HCT116 (cell line): Measurements from ENCODE around the gene BCL11B. TPM values are rescaled to one million over a fixed set of nuclear protein-coding genes. Genes with fewer than 3 reads are reported as not detected.

Experiments
- ATAC-seq: fragments of 200-7000 bp; cut with Tn5 transposase; 2 replicates; pipeline ENCODE4 v1.9.1; 2020; ENCODE audit warnings: mild to moderate bottlenecking, moderate library complexity
- BruUV-seq: library from RNA; stranded (reverse); fragments of 400-500 nt; replicated peaks from 2 replicates; lab custom pipeline; 2021; lab: Mats Ljungman, UMichigan
- CTCF ChIA-PET: fragments of 300-600 bp; sonication (Branson Sonifier 250); formaldehyde crosslinking; loops from one replicate; lab custom pipeline; 2021; ENCODE audit warnings: antibody characterized with exemption; lab: Charles Lee
- POLR2A ChIA-PET: fragments of 300-600, 350-600 bp; sonication (Branson Sonifier 250); formaldehyde crosslinking; loops from one replicate; lab custom pipeline; 2021; ENCODE audit warnings: antibody characterized with exemption; lab: Charles Lee
- RAD21 ChIA-PET, 2 experiments: fragments of 300-600 bp; sonication (Branson Sonifier 250); formaldehyde crosslinking; loops; one replicate each; lab custom pipeline; 2023; ENCODE audit warnings: low total read pairs in 2 of 2; ENCODE audit not compliant: uncharacterized antibody in 2 of 2, unreplicated experiment in 2 of 2, low non-redundant PET in 1 of 2; lab: Charles Lee
- DNase-seq: peaks from one replicate; pipeline ENCODE4 v3.0.0-alpha.2; 2010; ENCODE audit warnings: low read depth, low spot score
- H2AFZ ChIP-seq: fragments of 200-600 bp; shearing (Covaris generic), sonication (generic); 2 replicates; pipeline ENCODE4 v1.6.1; 2017; ENCODE audit warnings: low read depth, mixed run types, mixed read lengths, antibody characterized with exemption, low read length; ENCODE audit not compliant: poor library complexity, severe bottlenecking
- H3K27ac ChIP-seq: 2 replicates; pipeline ENCODE4 v1.5.1; 2012; ENCODE audit warnings: low read depth, low read length
- H3K27me3 ChIP-seq: fragments of 200-600 bp; sonication (generic); 2 replicates; pipeline ENCODE4 v1.6.1; 2016; ENCODE audit warnings: mixed run types, low read length, mixed read lengths; ENCODE audit not compliant: insufficient read depth
- H3K36me3 ChIP-seq, 2 experiments: fragments of 200-500 bp in 1 of 2; fragments of 200-600 bp in 1 of 2; sonication (Bioruptor generic) in 1 of 2; sonication (generic) in 1 of 2; 2 replicates each; pipeline versions ENCODE4 v1.5.1 to v1.6.1; 2014 to 2016; ENCODE audit warnings: low read length in 2 of 2, inconsistent platforms in 1 of 2, mixed read lengths in 1 of 2, mixed run types in 1 of 2; ENCODE audit not compliant: insufficient read depth in 2 of 2, control insufficient read depth in 1 of 2
- H3K4me1 ChIP-seq, 2 experiments: fragments of 200-600 bp in 1 of 2; sonication (generic) in 1 of 2; 2 replicates each; pipeline versions ENCODE4 v1.5.1 to v1.6.1; 2012 to 2017; ENCODE audit warnings: low read length in 2 of 2, inconsistent platforms in 1 of 2, mild to moderate bottlenecking in 1 of 2, mixed read lengths in 1 of 2, mixed run types in 1 of 2, moderate library complexity in 1 of 2; ENCODE audit not compliant: insufficient read depth in 2 of 2, control insufficient read depth in 1 of 2
- H3K4me2 ChIP-seq: fragments of 200-600 bp; sonication (generic); 2 replicates; pipeline ENCODE4 v1.6.1; 2017; ENCODE audit warnings: mixed run types, low read length, mixed read lengths
- H3K4me3 ChIP-seq, 2 experiments: fragments of 200-600 bp in 1 of 2; sonication (generic) in 1 of 2; replicated peaks in 1 of 2; 2 replicates each; pipeline ENCODE4 v1.5.1; 2011 to 2016; ENCODE audit warnings: low read length in 2 of 2, control low read depth in 1 of 2, low read depth in 1 of 2, mild to moderate bottlenecking in 1 of 2, mixed read lengths in 1 of 2, mixed run types in 1 of 2
- H3K79me2 ChIP-seq: fragments of 200-600 bp; sonication (generic); 2 replicates; pipeline ENCODE4 v1.6.1; 2017; ENCODE audit warnings: mild to moderate bottlenecking, mixed run types, low read length, moderate library complexity, mixed read lengths; ENCODE audit not compliant: insufficient read depth
- H3K9ac ChIP-seq: fragments of 200-600 bp; sonication (generic); 2 replicates; pipeline ENCODE4 v1.6.1; 2016; ENCODE audit warnings: low read length, mixed read lengths
- H3K9me2 ChIP-seq: fragments of 200-600 bp; sonication (generic), shearing (Covaris generic); 2 replicates; pipeline ENCODE4 v1.6.1; 2017; ENCODE audit warnings: mixed run types, mild to moderate bottlenecking, moderate library complexity; ENCODE audit not compliant: insufficient read depth
- H3K9me3 ChIP-seq, 2 experiments: fragments of 200-500 bp in 1 of 2; fragments of 200-600 bp in 1 of 2; sonication (Bioruptor generic) in 1 of 2; sonication (generic) in 1 of 2; 2 replicates each; pipeline ENCODE4 v1.6.1; 2014 to 2017; ENCODE audit warnings: low read length in 2 of 2, mixed read lengths in 2 of 2, inconsistent platforms in 1 of 2, low read depth in 1 of 2, mild to moderate bottlenecking in 1 of 2, mixed run types in 1 of 2, moderate library complexity in 1 of 2; ENCODE audit not compliant: control insufficient read depth in 1 of 2, insufficient read depth in 1 of 2
- H4K20me1 ChIP-seq: fragments of 200-600 bp; sonication (generic), shearing (Covaris generic); 2 replicates; pipeline ENCODE4 v1.6.1; 2017; ENCODE audit warnings: mixed run types, mild to moderate bottlenecking, moderate library complexity; ENCODE audit not compliant: insufficient read depth
- CBX3 ChIP-seq: IDR thresholded peaks from 2 replicates; pipeline ENCODE4 v1.6.1; 2012; ENCODE audit warnings: low read depth
- CEBPB ChIP-seq: IDR thresholded peaks from 2 replicates; pipeline ENCODE4 v1.6.1; 2012; ENCODE audit warnings: low read depth
- EGR1 ChIP-seq: IDR thresholded peaks from 2 replicates; pipeline ENCODE4 v1.6.1; 2012; ENCODE audit warnings: low read depth
- ELF1 ChIP-seq: IDR thresholded peaks from 2 replicates; pipeline ENCODE4 v1.6.1; 2012; ENCODE audit warnings: low read depth, borderline replicate concordance
- EZH2 ChIP-seq: fragments of 200-600 bp; sonication (generic); IDR thresholded peaks from 2 replicates; pipeline ENCODE4 v1.6.1; 2017; ENCODE audit warnings: antibody characterized with exemption, mixed run types
- EZH2phosphoT487 ChIP-seq: fragments of 200-600 bp; IDR thresholded peaks from 2 replicates; pipeline ENCODE4 v1.6.1; 2018; ENCODE audit warnings: antibody characterized with exemption, borderline replicate concordance
- FOSL1 ChIP-seq: IDR thresholded peaks from 2 replicates; pipeline ENCODE4 v1.6.1; 2012; ENCODE audit warnings: low read depth
- JUND ChIP-seq: IDR thresholded peaks from 2 replicates; pipeline ENCODE4 v1.6.1; 2012
- POLR2A ChIP-seq: IDR thresholded peaks from 2 replicates; pipeline ENCODE4 v1.7.0; 2011; ENCODE audit warnings: borderline replicate concordance; ENCODE audit not compliant: insufficient read depth, insufficient read length; ENCODE audit errors: extremely low read depth
- SIN3A ChIP-seq: IDR thresholded peaks from 2 replicates; pipeline ENCODE4 v1.6.1; 2012; ENCODE audit warnings: low read depth
- SP1 ChIP-seq: IDR thresholded peaks from 2 replicates; pipeline ENCODE4 v1.6.1; 2012; ENCODE audit warnings: low read depth
- SRF ChIP-seq: IDR thresholded peaks from 2 replicates; pipeline ENCODE4 v1.6.1; 2012; ENCODE audit warnings: low read depth
- TCF7L2 ChIP-seq: IDR thresholded peaks from 2 replicates; pipeline ENCODE4 v1.7.0; 2011; ENCODE audit warnings: borderline replicate concordance, inconsistent platforms; ENCODE audit not compliant: insufficient read depth, insufficient read length; ENCODE audit errors: extremely low read depth
- YY1 ChIP-seq: IDR thresholded peaks from 2 replicates; pipeline ENCODE4 v1.6.1; 2011; ENCODE audit warnings: low read length, low read depth, moderate library complexity, mild to moderate bottlenecking; ENCODE audit not compliant: insufficient replicate concordance; ENCODE audit errors: extremely low read depth
- ZFX ChIP-seq: fragments of 450-650 bp; IDR thresholded peaks from 2 replicates; pipeline ENCODE4 v1.6.1; 2017
- ZNF274 ChIP-seq: fragments of 200-500 bp; sonication (Bioruptor generic); IDR thresholded peaks from 2 replicates; pipeline ENCODE4 v1.6.1; 2014; ENCODE audit warnings: mild to moderate bottlenecking, low read depth, low read length, inconsistent platforms
- intact Hi-C: fragments of 100-400 bp; cut with micrococcal nuclease; formaldehyde crosslinking; loops from 2 replicates; pipeline ENCODE4 v1.10.0; 2022
- total RNA-seq: library from RNA; stranded (reverse); gene quantifications from one replicate; pipeline ENCODE4 v1.2.1, GENCODE V29; 2021; ENCODE audit not compliant: unreplicated experiment
- TF ChIP-seq, protein P1 (sequence below): IDR thresholded peaks from 2 replicates; pipeline ENCODE4 v1.6.1; 2012
- TF ChIP-seq, protein P2 (sequence below): IDR thresholded peaks from 2 replicates; pipeline ENCODE4 v1.6.1; 2012
- TF ChIP-seq, protein P3 (sequence below): IDR thresholded peaks from 2 replicates; pipeline ENCODE4 v1.6.1; 2012; ENCODE audit warnings: low read depth
- TF ChIP-seq, protein P4 (sequence below): IDR thresholded peaks from 2 replicates; pipeline ENCODE4 v1.6.1; 2011; ENCODE audit warnings: mild to moderate bottlenecking, low read length, moderate library complexity; ENCODE audit not compliant: insufficient replicate concordance; ENCODE audit errors: extremely low read depth

Gene BCL11B
- total RNA-seq, 1 experiment from 2014 or later: 1.1 TPM

DNA sequence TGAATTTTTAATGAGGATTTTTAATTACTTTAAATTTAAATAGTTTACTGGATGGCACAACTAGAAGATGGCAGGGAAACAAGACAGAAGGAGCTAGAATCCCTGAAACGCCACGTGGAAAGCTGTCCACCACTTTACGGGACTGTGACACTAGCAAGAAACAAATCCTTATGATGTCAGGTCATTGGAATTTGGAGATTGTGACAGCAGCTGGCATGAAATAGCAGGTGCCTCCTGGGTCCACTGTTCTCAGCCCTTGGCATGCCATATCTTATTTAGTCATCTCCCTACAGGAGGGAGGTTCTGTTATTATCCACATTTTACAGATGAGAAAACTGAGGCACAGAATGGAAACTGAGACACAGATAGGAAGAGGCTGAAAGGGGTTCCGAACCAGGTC, 113.8 kb downstream of the BCL11B start:
- no peak for ATAC-seq
- no peaks in the 10 kb centered on the region for H3K79me2 ChIP-seq
- CTCF ChIA-PET: no interaction called here

More for the DNA sequence above, 113.8 kb downstream of the BCL11B start:
- Histone ChIP-seq H3K4me2 (no peak overlapping the region), H3K27me3 (0 out of 2 replicates have a peak, but pooled peaks cover 6% of the 10 kb centered on the region), H3K4me3 (no peak overlapping the region), H2AFZ (no peak overlapping the region), H4K20me1 (no peaks in the 10 kb centered on the region), H3K9me2 (no peaks in the 10 kb centered on the region), H3K27ac (no peak overlapping the region), H3K36me3 (no peaks in the 10 kb centered on the region), H3K9me3 (no peaks in the 10 kb centered on the region), H3K9ac (no peak overlapping the region), H3K4me1 (no peaks in the 10 kb centered on the region)
- ChIA-PET POLR2A (no interaction called here), RAD21 (no interaction called here)
- DNase-seq: no peak
- no TSS peak for BruUV-seq
- intact Hi-C loops: no loop called here
- TF ChIP-seq, protein P1, sequence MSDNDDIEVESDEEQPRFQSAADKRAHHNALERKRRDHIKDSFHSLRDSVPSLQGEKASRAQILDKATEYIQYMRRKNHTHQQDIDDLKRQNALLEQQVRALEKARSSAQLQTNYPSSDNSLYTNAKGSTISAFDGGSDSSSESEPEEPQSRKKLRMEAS: no peak
- TF ChIP-seq, protein P2, sequence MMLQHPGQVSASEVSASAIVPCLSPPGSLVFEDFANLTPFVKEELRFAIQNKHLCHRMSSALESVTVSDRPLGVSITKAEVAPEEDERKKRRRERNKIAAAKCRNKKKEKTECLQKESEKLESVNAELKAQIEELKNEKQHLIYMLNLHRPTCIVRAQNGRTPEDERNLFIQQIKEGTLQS: no peak
- TF ChIP-seq, protein P3, sequence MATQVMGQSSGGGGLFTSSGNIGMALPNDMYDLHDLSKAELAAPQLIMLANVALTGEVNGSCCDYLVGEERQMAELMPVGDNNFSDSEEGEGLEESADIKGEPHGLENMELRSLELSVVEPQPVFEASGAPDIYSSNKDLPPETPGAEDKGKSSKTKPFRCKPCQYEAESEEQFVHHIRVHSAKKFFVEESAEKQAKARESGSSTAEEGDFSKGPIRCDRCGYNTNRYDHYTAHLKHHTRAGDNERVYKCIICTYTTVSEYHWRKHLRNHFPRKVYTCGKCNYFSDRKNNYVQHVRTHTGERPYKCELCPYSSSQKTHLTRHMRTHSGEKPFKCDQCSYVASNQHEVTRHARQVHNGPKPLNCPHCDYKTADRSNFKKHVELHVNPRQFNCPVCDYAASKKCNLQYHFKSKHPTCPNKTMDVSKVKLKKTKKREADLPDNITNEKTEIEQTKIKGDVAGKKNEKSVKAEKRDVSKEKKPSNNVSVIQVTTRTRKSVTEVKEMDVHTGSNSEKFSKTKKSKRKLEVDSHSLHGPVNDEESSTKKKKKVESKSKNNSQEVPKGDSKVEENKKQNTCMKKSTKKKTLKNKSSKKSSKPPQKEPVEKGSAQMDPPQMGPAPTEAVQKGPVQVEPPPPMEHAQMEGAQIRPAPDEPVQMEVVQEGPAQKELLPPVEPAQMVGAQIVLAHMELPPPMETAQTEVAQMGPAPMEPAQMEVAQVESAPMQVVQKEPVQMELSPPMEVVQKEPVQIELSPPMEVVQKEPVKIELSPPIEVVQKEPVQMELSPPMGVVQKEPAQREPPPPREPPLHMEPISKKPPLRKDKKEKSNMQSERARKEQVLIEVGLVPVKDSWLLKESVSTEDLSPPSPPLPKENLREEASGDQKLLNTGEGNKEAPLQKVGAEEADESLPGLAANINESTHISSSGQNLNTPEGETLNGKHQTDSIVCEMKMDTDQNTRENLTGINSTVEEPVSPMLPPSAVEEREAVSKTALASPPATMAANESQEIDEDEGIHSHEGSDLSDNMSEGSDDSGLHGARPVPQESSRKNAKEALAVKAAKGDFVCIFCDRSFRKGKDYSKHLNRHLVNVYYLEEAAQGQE: no peak
- no peak for TF ChIP-seq EGR1
- TF ChIP-seq FOSL1: no peak
- no peak for TF ChIP-seq JUND
- TF ChIP-seq CEBPB: no peak
- no peak for TF ChIP-seq ZNF274
- no peak for TF ChIP-seq ELF1
- no peak for TF ChIP-seq EZH2
- TF ChIP-seq CBX3: no peak
- TF ChIP-seq EZH2phosphoT487: no peak
- TF ChIP-seq, protein P4, sequence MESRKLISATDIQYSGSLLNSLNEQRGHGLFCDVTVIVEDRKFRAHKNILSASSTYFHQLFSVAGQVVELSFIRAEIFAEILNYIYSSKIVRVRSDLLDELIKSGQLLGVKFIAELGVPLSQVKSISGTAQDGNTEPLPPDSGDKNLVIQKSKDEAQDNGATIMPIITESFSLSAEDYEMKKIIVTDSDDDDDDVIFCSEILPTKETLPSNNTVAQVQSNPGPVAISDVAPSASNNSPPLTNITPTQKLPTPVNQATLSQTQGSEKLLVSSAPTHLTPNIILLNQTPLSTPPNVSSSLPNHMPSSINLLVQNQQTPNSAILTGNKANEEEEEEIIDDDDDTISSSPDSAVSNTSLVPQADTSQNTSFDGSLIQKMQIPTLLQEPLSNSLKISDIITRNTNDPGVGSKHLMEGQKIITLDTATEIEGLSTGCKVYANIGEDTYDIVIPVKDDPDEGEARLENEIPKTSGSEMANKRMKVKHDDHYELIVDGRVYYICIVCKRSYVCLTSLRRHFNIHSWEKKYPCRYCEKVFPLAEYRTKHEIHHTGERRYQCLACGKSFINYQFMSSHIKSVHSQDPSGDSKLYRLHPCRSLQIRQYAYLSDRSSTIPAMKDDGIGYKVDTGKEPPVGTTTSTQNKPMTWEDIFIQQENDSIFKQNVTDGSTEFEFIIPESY: no peak
- TF ChIP-seq ZFX: no peak
- TF ChIP-seq TCF7L2: no peak
- no peak for TF ChIP-seq POLR2A
- TF ChIP-seq SIN3A: no peak
- no peak for TF ChIP-seq SRF
- TF ChIP-seq YY1: no peak
- TF ChIP-seq SP1: no peak
